ENCODE data around the gene SIVA1.
A peak's percentile ranks its signal among the peaks of the same experiment; 100 is the strongest.

The SIVA1 gene

GRCh38 chr14:104723651-104724406 lies 29.1 kb upstream of the SIVA1 start, which contains the start of gene ADSS1 (continued):
- TF ChIP-seq ZNF621 (tag by site-specific recombination; IDR thresholded peaks at IDR 0.05) (no peak), HOXC10 (CRISPR knock-in tag; IDR thresholded peaks at IDR 0.05) (no peak), ZNF521 (tag by site-specific recombination; IDR thresholded peaks at IDR 0.05) (no peak), ZNF837 (tag by site-specific recombination; IDR thresholded peaks at IDR 0.05) (no peak), ZNF37A (tag by site-specific recombination; IDR thresholded peaks at IDR 0.05) (no peak), KLF16 (tag by site-specific recombination; IDR thresholded peaks at IDR 0.05) (peak; percentile 75), ZNF660 (tag by site-specific recombination; IDR thresholded peaks at IDR 0.05) (0 out of 2 replicates have a peak, but pooled peaks have one; percentile 22), ZNF433 (tag by site-specific recombination; IDR thresholded peaks at IDR 0.05; ENCODE audit: low read depth) (no peak), CTCF (tag by site-specific recombination; IDR thresholded peaks at IDR 0.05) (peak; percentile 89), REST (tag by site-specific recombination; IDR thresholded peaks at IDR 0.05) (no peak; the same call in 1 of the 2 replicates), ZNF555 (tag by site-specific recombination; conservative IDR thresholded peaks at IDR 0.05) (no peak), ZNF302 (tag by site-specific recombination; IDR thresholded peaks at IDR 0.05; ENCODE audit: low read depth) (no peak), ZSCAN30 (tag by site-specific recombination; IDR thresholded peaks at IDR 0.05) (peak; percentile 73; the same call in 1 of the 2 replicates), ZBTB49 (tag by site-specific recombination; IDR thresholded peaks at IDR 0.05; ENCODE audit: low read depth) (no peak), ZNF404 (tag by site-specific recombination; IDR thresholded peaks at IDR 0.05) (no peak), ZNF488 (tag by site-specific recombination; IDR thresholded peaks at IDR 0.05) (no peak), OVOL3 (tag by site-specific recombination; IDR thresholded peaks at IDR 0.05) (no peak), SP7 (tag by site-specific recombination; IDR thresholded peaks at IDR 0.05) (peak; percentile 65), PRDM6 (tag by site-specific recombination; IDR thresholded peaks at IDR 0.05) (no peak), ZNF19 (tag by site-specific recombination; IDR thresholded peaks at IDR 0.05; ENCODE audit: low read depth) (no peak), ZNF610 (tag by site-specific recombination; IDR thresholded peaks at IDR 0.05; ENCODE audit: borderline replicate concordance) (0 out of 2 replicates have a peak, but pooled peaks have one; percentile 38), ZNF701 (tag by site-specific recombination; IDR thresholded peaks at IDR 0.05) (no peak), ZNF585B (tag by site-specific recombination; IDR thresholded peaks at IDR 0.05) (no peak), YY1 (tag by site-specific recombination; IDR thresholded peaks at IDR 0.05) (peak; percentile 20; the same call in 1 of the 2 replicates), ZNF449 (tag by site-specific recombination; IDR thresholded peaks at IDR 0.05) (no peak), ZNF670 (tag by site-specific recombination; IDR thresholded peaks at IDR 0.05; ENCODE audit: low read depth) (no peak), KLF9 (tag by site-specific recombination; IDR thresholded peaks at IDR 0.05; ENCODE audit: low read depth) (peak; percentile 84), ZNF350 (tag by site-specific recombination; IDR thresholded peaks at IDR 0.05) (no peak), MZF1 (tag by site-specific recombination; IDR thresholded peaks at IDR 0.05; ENCODE audit: borderline replicate concordance) (no peak)
